Endothelial cell of umbilical vein (primary cell): Measurements from ENCODE around the gene PLPPR5.

ENCODE experiments used
- EZH2 ChIP-seq: IDR thresholded peaks from 2 replicates; pipeline ENCODE4 v1.6.1; 2012; ENCODE audit warnings: borderline replicate concordance, low read depth, mild to moderate bottlenecking, moderate library complexity, low read length, inconsistent platforms; ENCODE audit not compliant: severe bottlenecking
- FOS ChIP-seq: IDR thresholded peaks from 2 replicates; pipeline ENCODE4 v1.6.1; 2011; ENCODE audit warnings: mild to moderate bottlenecking, low read length, moderate library complexity, borderline replicate concordance; ENCODE audit not compliant: insufficient read depth
- GATA2 ChIP-seq: IDR thresholded peaks from 2 replicates; pipeline ENCODE4 v1.7.0; 2011; ENCODE audit warnings: low read depth, mild to moderate bottlenecking, moderate library complexity, mixed read lengths, low read length; ENCODE audit not compliant: insufficient read length, insufficient read depth
- JUN ChIP-seq: IDR thresholded peaks from 2 replicates; pipeline ENCODE4 v1.6.1; 2011; ENCODE audit warnings: borderline replicate concordance, low read depth; ENCODE audit not compliant: insufficient read length, insufficient read depth
- MAX ChIP-seq: IDR thresholded peaks from 2 replicates; pipeline ENCODE4 v1.6.1; 2011; ENCODE audit not compliant: insufficient read depth, insufficient read length
- MYC ChIP-seq: IDR thresholded peaks from one replicate; pipeline ENCODE4 v1.6.1; 2011; ENCODE audit warnings: mild to moderate bottlenecking, low read depth, low read length
- POLR2A ChIP-seq: IDR thresholded peaks from 2 replicates; pipeline ENCODE4 v1.6.1; 2012; ENCODE audit warnings: low read depth, mild to moderate bottlenecking, control low read depth, low read length
- POLR2AphosphoS5 ChIP-seq: IDR thresholded peaks from 2 replicates; pipeline ENCODE4 v1.6.1; 2012; ENCODE audit warnings: low read depth, mild to moderate bottlenecking, control low read depth, low read length, moderate library complexity; ENCODE audit not compliant: insufficient read depth
- TF ChIP-seq, protein P1 (sequence below), 2 donors: IDR thresholded peaks; 1 replicate in 1 of 2; 2 replicates in 1 of 2; pipeline ENCODE4 v1.5.1; 2011; ENCODE audit warnings: low read length in 2 of 2, mild to moderate bottlenecking in 2 of 2, moderate library complexity in 2 of 2, control low read depth in 1 of 2, inconsistent platforms in 1 of 2, low read depth in 1 of 2; ENCODE audit not compliant: insufficient read depth in 1 of 2; ENCODE audit errors: extremely low read depth in 1 of 2

GRCh38 chr1:98896711-98897445, 107.8 kb downstream of the PLPPR5 start:
- TF ChIP-seq POLR2A (no peak), EZH2 (no peak), FOS (no peak), JUN (no peak), GATA2 (no peak), POLR2AphosphoS5 (no peak), MAX (no peak), MYC (no peak)
- TF ChIP-seq, protein P1, sequence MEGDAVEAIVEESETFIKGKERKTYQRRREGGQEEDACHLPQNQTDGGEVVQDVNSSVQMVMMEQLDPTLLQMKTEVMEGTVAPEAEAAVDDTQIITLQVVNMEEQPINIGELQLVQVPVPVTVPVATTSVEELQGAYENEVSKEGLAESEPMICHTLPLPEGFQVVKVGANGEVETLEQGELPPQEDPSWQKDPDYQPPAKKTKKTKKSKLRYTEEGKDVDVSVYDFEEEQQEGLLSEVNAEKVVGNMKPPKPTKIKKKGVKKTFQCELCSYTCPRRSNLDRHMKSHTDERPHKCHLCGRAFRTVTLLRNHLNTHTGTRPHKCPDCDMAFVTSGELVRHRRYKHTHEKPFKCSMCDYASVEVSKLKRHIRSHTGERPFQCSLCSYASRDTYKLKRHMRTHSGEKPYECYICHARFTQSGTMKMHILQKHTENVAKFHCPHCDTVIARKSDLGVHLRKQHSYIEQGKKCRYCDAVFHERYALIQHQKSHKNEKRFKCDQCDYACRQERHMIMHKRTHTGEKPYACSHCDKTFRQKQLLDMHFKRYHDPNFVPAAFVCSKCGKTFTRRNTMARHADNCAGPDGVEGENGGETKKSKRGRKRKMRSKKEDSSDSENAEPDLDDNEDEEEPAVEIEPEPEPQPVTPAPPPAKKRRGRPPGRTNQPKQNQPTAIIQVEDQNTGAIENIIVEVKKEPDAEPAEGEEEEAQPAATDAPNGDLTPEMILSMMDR (IDR thresholded peaks at IDR 0.05; ENCODE audit: extremely low read depth in 1 of 2, insufficient read depth in 1 of 2, low read depth in 1 of 2, low read length in 2 of 2): no peak
